HepG2 (cell line): ENCODE measurements around the gene IFI35. TPM values are rescaled to one million over a fixed set of nuclear protein-coding genes. Genes with fewer than 3 reads are reported as not detected.

ENCODE experiments used
- ELF4 ChIP-seq: sonication (generic); formaldehyde crosslinking; IDR thresholded peaks from 2 replicates; pipeline ENCODE4 v1.5.0; 2020; ENCODE audit warnings: missing genetic modification reagents, mild to moderate bottlenecking, moderate library complexity, borderline replicate concordance
- GZF1 ChIP-seq: sonication (generic); formaldehyde crosslinking; IDR thresholded peaks from 2 replicates; pipeline ENCODE4 v1.5.1; 2020; ENCODE audit warnings: mild to moderate bottlenecking, missing genetic modification reagents
- MIER2 ChIP-seq: IDR thresholded peaks from 2 replicates; pipeline ENCODE4 v1.6.1; 2016; ENCODE audit warnings: missing biosample characterization, missing genetic modification reagents
- SOX5 ChIP-seq: IDR thresholded peaks from 2 replicates; pipeline ENCODE4 v1.6.1; 2016; ENCODE audit warnings: borderline replicate concordance
- SP1 ChIP-seq, 2 experiments: fragments of 450-650 bp in 1 of 2; sonication (generic) in 1 of 2; formaldehyde crosslinking in 1 of 2; IDR thresholded peaks; 2 replicates each; pipeline versions ENCODE4 v1.4.0 to v1.6.1; 2016 to 2020; ENCODE audit warnings: missing genetic modification reagents in 1 of 2
- ZKSCAN1 ChIP-seq: fragments of 150-350 bp; IDR thresholded peaks from 2 replicates; pipeline ENCODE4 v1.6.1; 2014; ENCODE audit warnings: low read length
- ZNF138 ChIP-seq: sonication (generic); formaldehyde crosslinking; IDR thresholded peaks from 2 replicates; pipeline ENCODE4 v1.5.0; 2020; ENCODE audit warnings: mild to moderate bottlenecking, low read depth, missing genetic modification reagents
- ZNF17 ChIP-seq: sonication (generic); formaldehyde crosslinking; IDR thresholded peaks from 2 replicates; pipeline ENCODE4 v1.5.0; 2020; ENCODE audit warnings: mild to moderate bottlenecking, missing genetic modification reagents
- ZNF543 ChIP-seq: sonication (generic); formaldehyde crosslinking; IDR thresholded peaks from 2 replicates; pipeline ENCODE4 v1.4.0; 2020; ENCODE audit warnings: mild to moderate bottlenecking, missing genetic modification reagents
- ZNF616 ChIP-seq: sonication (generic); formaldehyde crosslinking; IDR thresholded peaks from 2 replicates; pipeline ENCODE4 v1.5.0; 2020; ENCODE audit warnings: low read depth, mild to moderate bottlenecking, missing genetic modification reagents
- polyA plus RNA-seq, 8 experiments: library from polyadenylated mRNA; depleted of rRNA in 3 of 8; stranded (reverse) in 7 of 8; unstranded in 1 of 8; fragments of >200 nt; fragmentation: Illumina TruSeq in 4 of 8; extraction: Trizol in 4 of 8; gene quantifications; 2 replicates each; pipeline versions ENCODE4 v1.2.1 to v1.2.3, GENCODE V29; 2011 to 2016; ENCODE audit warnings: low read depth in 4 of 8, missing spikeins in 1 of 8, mixed read lengths in 1 of 8; ENCODE audit not compliant: insufficient read depth in 1 of 8
- total RNA-seq, 5 experiments: library from RNA; depleted of rRNA; stranded (reverse); fragments of >200 nt; fragmentation: Illumina TruSeq; extraction: Trizol; gene quantifications; 2 replicates each; pipeline ENCODE4 v1.2.3, GENCODE V29; 2016; ENCODE audit warnings: low read depth in 1 of 5
- TF ChIP-seq, protein P1 (sequence below): sonication (generic); formaldehyde crosslinking; IDR thresholded peaks from 2 replicates; pipeline ENCODE4 v1.5.0; 2020; ENCODE audit warnings: mild to moderate bottlenecking, missing genetic modification reagents
- TF ChIP-seq, protein P2 (sequence below): sonication (generic); formaldehyde crosslinking; conservative IDR thresholded peaks from 2 replicates; pipeline ENCODE4 v1.4.0; 2020; ENCODE audit warnings: missing genetic modification reagents
- TF ChIP-seq, protein P3 (sequence below): sonication (generic); formaldehyde crosslinking; IDR thresholded peaks from one replicate; pipeline ENCODE4 v1.5.1; 2020; ENCODE audit warnings: mild to moderate bottlenecking, missing genetic modification reagents; ENCODE audit errors: not compliant biosample characterization
- TF ChIP-seq, protein P4 (sequence below): sonication (generic); formaldehyde crosslinking; IDR thresholded peaks from 2 replicates; pipeline ENCODE4 v1.4.0; 2020; ENCODE audit warnings: missing genetic modification reagents; ENCODE audit errors: not compliant biosample characterization

IFI35 gene
- total and polyA plus RNA-seq, 2 of the 13 experiments (the other 11 are each of a cell fraction or from before 2014, with no cell fraction given), result 28.9 to 38.1 TPM

DNA sequence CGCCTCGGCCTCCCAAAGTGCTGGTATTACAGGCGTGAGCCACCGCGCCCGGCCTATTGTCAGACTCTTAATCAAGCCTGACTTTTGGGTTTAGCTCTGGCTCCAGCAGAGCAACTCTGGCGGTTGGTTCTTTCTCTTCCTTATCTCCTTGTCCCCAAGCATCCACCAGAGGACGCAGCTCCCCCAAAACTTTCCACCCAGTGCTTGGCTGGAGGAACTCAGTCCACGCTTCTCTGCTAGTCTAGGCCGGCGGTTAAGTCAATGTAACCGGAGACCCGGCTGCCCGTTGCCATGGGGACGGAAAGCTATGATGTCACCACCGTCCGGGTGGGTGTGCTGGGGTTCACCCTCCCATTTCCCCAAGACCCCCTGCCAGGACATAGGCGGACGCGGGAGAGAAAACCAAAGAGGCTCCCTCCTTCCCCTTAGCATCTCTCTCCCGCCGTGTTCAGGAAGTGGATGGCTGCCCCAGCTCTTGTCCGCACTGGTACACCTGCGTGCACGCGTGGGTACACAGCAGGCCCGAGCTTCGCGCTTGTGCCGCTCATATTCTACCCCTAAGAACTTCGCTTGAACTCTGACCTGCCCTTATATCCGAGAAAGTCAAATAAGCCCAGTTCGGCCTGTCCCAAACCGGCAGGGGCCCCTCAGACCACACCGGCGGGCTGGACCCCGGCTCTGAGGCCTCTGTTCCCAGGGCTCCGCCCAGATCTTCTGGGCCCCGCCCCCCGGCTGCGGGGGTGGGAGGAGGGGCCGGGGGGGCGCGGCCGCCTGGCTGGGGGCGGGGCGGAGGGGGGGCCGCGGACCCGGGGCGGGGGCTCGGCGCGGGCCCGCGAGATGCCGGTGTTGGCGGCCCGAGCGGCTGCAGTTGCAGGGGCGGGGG lies 18.1 kb downstream of the IFI35 start, which contains the start of gene RND2 (continued):
- TF ChIP-seq SOX5 (CRISPR knock-in tag), result peak; percentile 56; the same call in 1 of the 2 replicates
- TF ChIP-seq SP1 (IDR thresholded peaks at IDR 0.05), result no peak
- 0 out of 2 replicates have a peak, but pooled peaks have one; percentile 45 for TF ChIP-seq SP1 (CRISPR knock-in tag; IDR thresholded peaks at IDR 0.05)
- TF ChIP-seq, protein P1, sequence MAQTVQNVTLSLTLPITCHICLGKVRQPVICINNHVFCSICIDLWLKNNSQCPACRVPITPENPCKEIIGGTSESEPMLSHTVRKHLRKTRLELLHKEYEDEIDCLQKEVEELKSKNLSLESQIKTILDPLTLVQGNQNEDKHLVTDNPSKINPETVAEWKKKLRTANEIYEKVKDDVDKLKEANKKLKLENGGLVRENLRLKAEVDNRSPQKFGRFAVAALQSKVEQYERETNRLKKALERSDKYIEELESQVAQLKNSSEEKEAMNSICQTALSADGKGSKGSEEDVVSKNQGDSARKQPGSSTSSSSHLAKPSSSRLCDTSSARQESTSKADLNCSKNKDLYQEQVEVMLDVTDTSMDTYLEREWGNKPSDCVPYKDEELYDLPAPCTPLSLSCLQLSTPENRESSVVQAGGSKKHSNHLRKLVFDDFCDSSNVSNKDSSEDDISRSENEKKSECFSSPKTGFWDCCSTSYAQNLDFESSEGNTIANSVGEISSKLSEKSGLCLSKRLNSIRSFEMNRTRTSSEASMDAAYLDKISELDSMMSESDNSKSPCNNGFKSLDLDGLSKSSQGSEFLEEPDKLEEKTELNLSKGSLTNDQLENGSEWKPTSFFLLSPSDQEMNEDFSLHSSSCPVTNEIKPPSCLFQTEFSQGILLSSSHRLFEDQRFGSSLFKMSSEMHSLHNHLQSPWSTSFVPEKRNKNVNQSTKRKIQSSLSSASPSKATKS (CRISPR knock-in tag), result no peak
- TF ChIP-seq, protein P2, sequence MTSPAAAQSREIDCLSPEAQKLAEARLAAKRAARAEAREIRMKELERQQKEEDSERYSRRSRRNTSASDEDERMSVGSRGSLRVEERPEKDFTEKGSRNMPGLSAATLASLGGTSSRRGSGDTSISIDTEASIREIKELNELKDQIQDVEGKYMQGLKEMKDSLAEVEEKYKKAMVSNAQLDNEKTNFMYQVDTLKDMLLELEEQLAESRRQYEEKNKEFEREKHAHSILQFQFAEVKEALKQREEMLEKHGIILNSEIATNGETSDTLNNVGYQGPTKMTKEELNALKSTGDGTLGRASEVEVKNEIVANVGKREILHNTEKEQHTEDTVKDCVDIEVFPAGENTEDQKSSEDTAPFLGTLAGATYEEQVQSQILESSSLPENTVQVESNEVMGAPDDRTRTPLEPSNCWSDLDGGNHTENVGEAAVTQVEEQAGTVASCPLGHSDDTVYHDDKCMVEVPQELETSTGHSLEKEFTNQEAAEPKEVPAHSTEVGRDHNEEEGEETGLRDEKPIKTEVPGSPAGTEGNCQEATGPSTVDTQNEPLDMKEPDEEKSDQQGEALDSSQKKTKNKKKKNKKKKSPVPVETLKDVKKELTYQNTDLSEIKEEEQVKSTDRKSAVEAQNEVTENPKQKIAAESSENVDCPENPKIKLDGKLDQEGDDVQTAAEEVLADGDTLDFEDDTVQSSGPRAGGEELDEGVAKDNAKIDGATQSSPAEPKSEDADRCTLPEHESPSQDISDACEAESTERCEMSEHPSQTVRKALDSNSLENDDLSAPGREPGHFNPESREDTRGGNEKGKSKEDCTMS (CRISPR knock-in tag), result 0 out of 2 replicates have a peak, but pooled peaks have one; percentile 40
- no peak for TF ChIP-seq GZF1 (CRISPR knock-in tag)
- TF ChIP-seq, protein P3, sequence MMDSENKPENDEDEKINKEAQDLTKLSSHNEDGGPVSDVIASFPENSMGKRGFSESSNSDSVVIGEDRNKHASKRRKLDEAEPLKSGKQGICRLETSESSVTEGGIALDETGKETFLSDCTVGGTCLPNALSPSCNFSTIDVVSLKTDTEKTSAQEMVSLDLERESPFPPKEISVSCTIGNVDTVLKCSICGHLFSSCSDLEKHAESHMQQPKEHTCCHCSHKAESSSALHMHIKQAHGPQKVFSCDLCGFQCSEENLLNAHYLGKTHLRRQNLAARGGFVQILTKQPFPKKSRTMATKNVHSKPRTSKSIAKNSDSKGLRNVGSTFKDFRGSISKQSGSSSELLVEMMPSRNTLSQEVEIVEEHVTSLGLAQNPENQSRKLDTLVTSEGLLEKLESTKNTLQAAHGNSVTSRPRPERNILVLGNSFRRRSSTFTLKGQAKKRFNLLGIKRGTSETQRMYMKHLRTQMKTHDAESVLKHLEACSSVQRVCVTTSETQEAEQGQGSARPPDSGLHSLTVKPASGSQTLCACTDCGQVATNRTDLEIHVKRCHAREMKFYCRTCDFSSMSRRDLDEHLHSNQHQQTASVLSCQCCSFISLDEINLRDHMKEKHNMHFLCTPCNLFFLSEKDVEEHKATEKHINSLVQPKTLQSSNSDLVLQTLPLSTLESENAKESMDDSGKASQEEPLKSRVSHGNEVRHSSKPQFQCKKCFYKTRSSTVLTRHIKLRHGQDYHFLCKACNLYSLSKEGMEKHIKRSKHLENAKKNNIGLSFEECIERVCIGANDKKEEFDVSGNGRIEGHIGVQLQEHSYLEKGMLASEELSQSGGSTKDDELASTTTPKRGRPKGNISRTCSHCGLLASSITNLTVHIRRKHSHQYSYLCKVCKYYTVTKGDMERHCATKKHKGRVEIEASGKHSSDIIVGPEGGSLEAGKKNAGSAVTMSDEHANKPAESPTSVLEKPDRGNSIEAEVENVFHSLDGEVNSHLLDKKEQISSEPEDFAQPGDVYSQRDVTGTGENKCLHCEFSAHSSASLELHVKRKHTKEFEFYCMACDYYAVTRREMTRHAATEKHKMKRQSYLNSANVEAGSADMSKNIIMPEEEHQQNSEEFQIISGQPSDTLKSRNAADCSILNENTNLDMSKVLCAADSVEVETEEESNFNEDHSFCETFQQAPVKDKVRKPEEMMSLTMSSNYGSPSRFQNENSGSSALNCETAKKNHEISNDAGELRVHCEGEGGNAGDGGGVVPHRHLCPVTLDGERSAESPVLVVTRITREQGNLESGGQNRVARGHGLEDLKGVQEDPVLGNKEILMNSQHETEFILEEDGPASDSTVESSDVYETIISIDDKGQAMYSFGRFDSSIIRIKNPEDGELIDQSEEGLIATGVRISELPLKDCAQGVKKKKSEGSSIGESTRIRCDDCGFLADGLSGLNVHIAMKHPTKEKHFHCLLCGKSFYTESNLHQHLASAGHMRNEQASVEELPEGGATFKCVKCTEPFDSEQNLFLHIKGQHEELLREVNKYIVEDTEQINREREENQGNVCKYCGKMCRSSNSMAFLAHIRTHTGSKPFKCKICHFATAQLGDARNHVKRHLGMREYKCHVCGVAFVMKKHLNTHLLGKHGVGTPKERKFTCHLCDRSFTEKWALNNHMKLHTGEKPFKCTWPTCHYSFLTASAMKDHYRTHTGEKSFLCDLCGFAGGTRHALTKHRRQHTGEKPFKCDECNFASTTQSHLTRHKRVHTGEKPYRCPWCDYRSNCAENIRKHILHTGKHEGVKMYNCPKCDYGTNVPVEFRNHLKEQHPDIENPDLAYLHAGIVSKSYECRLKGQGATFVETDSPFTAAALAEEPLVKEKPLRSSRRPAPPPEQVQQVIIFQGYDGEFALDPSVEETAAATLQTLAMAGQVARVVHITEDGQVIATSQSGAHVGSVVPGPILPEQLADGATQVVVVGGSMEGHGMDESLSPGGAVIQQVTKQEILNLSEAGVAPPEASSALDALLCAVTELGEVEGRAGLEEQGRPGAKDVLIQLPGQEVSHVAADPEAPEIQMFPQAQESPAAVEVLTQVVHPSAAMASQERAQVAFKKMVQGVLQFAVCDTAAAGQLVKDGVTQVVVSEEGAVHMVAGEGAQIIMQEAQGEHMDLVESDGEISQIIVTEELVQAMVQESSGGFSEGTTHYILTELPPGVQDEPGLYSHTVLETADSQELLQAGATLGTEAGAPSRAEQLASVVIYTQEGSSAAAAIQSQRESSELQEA, result no peak
- no peak for TF ChIP-seq ELF4 (CRISPR knock-in tag)
- TF ChIP-seq ZNF138, result no peak
- no peak for TF ChIP-seq ZNF543 (CRISPR knock-in tag)
- no peak for TF ChIP-seq ZNF17 (CRISPR knock-in tag)
- TF ChIP-seq, protein P4, sequence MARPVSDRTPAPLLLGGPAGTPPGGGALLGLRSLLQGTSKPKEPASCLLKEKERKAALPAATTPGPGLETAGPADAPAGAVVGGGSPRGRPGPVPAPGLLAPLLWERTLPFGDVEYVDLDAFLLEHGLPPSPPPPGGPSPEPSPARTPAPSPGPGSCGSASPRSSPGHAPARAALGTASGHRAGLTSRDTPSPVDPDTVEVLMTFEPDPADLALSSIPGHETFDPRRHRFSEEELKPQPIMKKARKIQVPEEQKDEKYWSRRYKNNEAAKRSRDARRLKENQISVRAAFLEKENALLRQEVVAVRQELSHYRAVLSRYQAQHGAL, result no peak
- no peak for TF ChIP-seq ZKSCAN1
- peak; percentile 66 for TF ChIP-seq MIER2 (CRISPR knock-in tag)
- TF ChIP-seq ZNF616, result no peak
